SK-N-SH (cell line): Measurements from ENCODE around the gene BABAM1.

ENCODE experiments used
- CTCF ChIP-seq: fragments of 200-600 bp; sonication (generic); IDR thresholded peaks from 2 replicates; pipeline ENCODE4 v1.6.1; 2017; ENCODE audit warnings: antibody characterized with exemption, mild to moderate bottlenecking, moderate library complexity
- EP300 ChIP-seq, 2 experiments: IDR thresholded peaks; 2 replicates each; pipeline versions ENCODE4 v1.4.0 to v1.6.1; 2012; ENCODE audit warnings: borderline replicate concordance in 1 of 2, low read depth in 1 of 2, low read length in 1 of 2
- EZH2phosphoT487 ChIP-seq: fragments of 200-600 bp; sonication (generic); IDR thresholded peaks from 2 replicates; pipeline ENCODE4 v1.6.1; 2017; ENCODE audit warnings: low read depth, mixed run types, mild to moderate bottlenecking, antibody characterized with exemption, moderate library complexity, borderline replicate concordance
- MAX ChIP-seq: IDR thresholded peaks from 2 replicates; pipeline ENCODE4 v1.4.0; 2012; ENCODE audit warnings: low read depth
- MXI1 ChIP-seq: IDR thresholded peaks from 2 replicates; pipeline ENCODE4 v1.6.1; 2012; ENCODE audit warnings: mild to moderate bottlenecking, low read depth, low read length, improper control_type of control experiment
- NFIC ChIP-seq: IDR thresholded peaks from 2 replicates; pipeline ENCODE4 v1.4.0; 2012; ENCODE audit warnings: borderline replicate concordance
- POLR2AphosphoS5 ChIP-seq: IDR thresholded peaks from 2 replicates; pipeline ENCODE4 v1.6.1; 2012; ENCODE audit warnings: low read depth, low read length
- RAD21 ChIP-seq: IDR thresholded peaks from 2 replicates; pipeline ENCODE4 v1.6.1; 2012; ENCODE audit warnings: mild to moderate bottlenecking, low read length
- RCOR1 ChIP-seq: fragments of 150-350 bp; IDR thresholded peaks from 2 replicates; pipeline ENCODE4 v1.6.1; 2017; ENCODE audit warnings: antibody characterized with exemption, low read length
- TCF12 ChIP-seq: IDR thresholded peaks from 2 replicates; pipeline ENCODE4 v1.4.0; 2012
- YY1 ChIP-seq: IDR thresholded peaks from 2 replicates; pipeline ENCODE4 v1.4.0; 2012; ENCODE audit warnings: low read depth, mild to moderate bottlenecking

GRCh38 chr19:17240062-17240752, 27.0 kb upstream of the BABAM1 start:
- TF ChIP-seq CTCF (no peak), EP300 (IDR thresholded peaks at IDR 0.05; ENCODE audit: borderline replicate concordance in 1 of 2, low read depth in 1 of 2, low read length in 1 of 2) (no peak), RCOR1 (no peak), EZH2phosphoT487 (no peak), TCF12 (no peak), RAD21 (no peak), MXI1 (no peak), YY1 (no peak), MAX (no peak), NFIC (no peak), POLR2AphosphoS5 (no peak)
